ENCODE measurements around the gene GIPC1.
A peak's percentile ranks its signal among the peaks of the same experiment; 100 is the strongest.
"Not testable (repeated sequence)": the region's sequence is repeated elsewhere in the genome, so short reads cannot be mapped to it uniquely, and the experiment has no call there.

The GIPC1 gene

GRCh38 chr19:14496029-14496833, at the start of gene GIPC1:
Gene GIPC1 (minus strand): TSS chr19:14496127. CDS start chr19:14482976, 13,151 bp downstream.
- DNase-seq = peak; percentile 99

- DNase-seq = no peak
Measured at GRCh38 chr19:14545716-14546082, 49.8 kb upstream of the GIPC1 start.

GRCh38 chr19:14544977-14545715, 49.2 kb upstream of the GIPC1 start:
- DNase-seq = peak; percentile 88

GRCh38 chr19:14544047-14544446, 48.1 kb upstream of the GIPC1 start:
- no peak for DNase-seq

- DNase-seq = no peak
Measured at GRCh38 chr19:14542711-14543328, 46.9 kb upstream of the GIPC1 start.

GRCh38 chr19:14541979-14542378, 46.1 kb upstream of the GIPC1 start:
- DNase-seq = not testable (repeated sequence)

- DNase-seq = no peak
Measured at GRCh38 chr19:14540741-14541525, 45.0 kb upstream of the GIPC1 start.

- DNase-seq = peak; percentile 65
Measured at GRCh38 chr19:14536926-14537692, 41.2 kb upstream of the GIPC1 start.

GRCh38 chr19:14533450-14533849, 37.5 kb upstream of the GIPC1 start:
- DNase-seq = no peak

- no peak for DNase-seq
Measured at GRCh38 chr19:14530506-14530905, 34.6 kb upstream of the GIPC1 start.

GRCh38 chr19:14530005-14530348, 34.0 kb upstream of the GIPC1 start:
- DNase-seq = no peak

GRCh38 chr19:14529254-14530004, 33.5 kb upstream of the GIPC1 start, which contains the start of gene TECR:
Gene TECR (plus strand): TSS chr19:14529594. CDS start chr19:14529697, 103 bp downstream.
- DNase-seq = peak; percentile 100

GRCh38 chr19:14528419-14529253, 32.7 kb upstream of the GIPC1 start:
- no peak for DNase-seq

- no peak for DNase-seq
Measured at GRCh38 chr19:14526423-14526822, 30.5 kb upstream of the GIPC1 start.

GRCh38 chr19:14525729-14526128, 29.8 kb upstream of the GIPC1 start:
- no peak for DNase-seq

- DNase-seq = no peak
Measured at GRCh38 chr19:14520543-14520942, 24.6 kb upstream of the GIPC1 start.

- no peak for DNase-seq
Measured at GRCh38 chr19:14519860-14520407, 24.0 kb upstream of the GIPC1 start.

- no peak for DNase-seq
Measured at GRCh38 chr19:14519245-14519859, 23.4 kb upstream of the GIPC1 start.

GRCh38 chr19:14517840-14518505, 22.0 kb upstream of the GIPC1 start, which contains the start of gene DNAJB1:
Gene DNAJB1 (minus strand): TSS chr19:14518397. CDS start chr19:14518349, 48 bp downstream.
- peak; percentile 90 for DNase-seq
